HepG2 (cell line): ENCODE data around the gene CCDC178. TPM values are rescaled to one million over a fixed set of nuclear protein-coding genes. Genes with fewer than 3 reads are reported as not detected.
"Not testable (repeated sequence)": the region's sequence is repeated elsewhere in the genome, so short reads cannot be mapped to it uniquely, and the experiment has no call there.

ENCODE experiments used
- ATAC-seq: fragments of 200-7000 bp; cut with Tn5 transposase; 3 replicates; pipeline ENCODE4 v1.9.1; 2020; ENCODE audit warnings: mild to moderate bottlenecking, moderate library complexity
- BruUV-seq: library from RNA; stranded (reverse); fragments of 400-500 nt; replicated peaks from 2 replicates; lab custom pipeline; 2021; lab: Mats Ljungman, UMichigan
- CTCF ChIA-PET: fragments of 300-600 bp; formaldehyde crosslinking; extraction: SDS; loops from one replicate; lab custom pipeline; 2021; ENCODE audit warnings: low total read pairs, inconsistent platforms, low intra/inter-chr PET ratio; lab: Yijun Ruan, JAX
- POLR2A ChIA-PET: fragments of 350-600 bp; sonication (Branson Sonifier 250); formaldehyde crosslinking; loops from one replicate; lab custom pipeline; 2020; ENCODE audit warnings: antibody characterized with exemption, inconsistent platforms; lab: Yijun Ruan, JAX
- DNase-seq: peaks from one replicate; pipeline ENCODE4 v3.0.0-alpha.2; 2015; ENCODE audit warnings: low spot score
- FAIRE-seq: peaks from 3 replicates; lab custom pipeline; 2011; peaks lifted over from hg19 to GRCh38; lab: Jason Lieb, UNC
- H2AFZ ChIP-seq: one replicate; pipeline ENCODE4 v1.6.1; 2011; ENCODE audit warnings: low read length, inconsistent platforms
- H3K27ac ChIP-seq: fragments of 300-600 bp; 3 replicates; pipeline ENCODE4 v1.8.0; 2011; ENCODE audit warnings: mixed run types, mild to moderate bottlenecking, mixed read lengths, low read length, inconsistent platforms; ENCODE audit not compliant: insufficient read depth; ENCODE audit errors: extremely low read length
- H3K27me3 ChIP-seq, 2 experiments: fragments of 200-600 bp in 1 of 2; 2 replicates in 1 of 2; 3 replicates in 1 of 2; pipeline versions ENCODE4 v1.6.0 to v1.8.0; 2011; ENCODE audit warnings: low read length in 2 of 2, mild to moderate bottlenecking in 2 of 2, moderate library complexity in 2 of 2, inconsistent platforms in 1 of 2; ENCODE audit not compliant: insufficient read depth in 2 of 2, control insufficient read depth in 1 of 2
- H3K36me3 ChIP-seq, 2 experiments: fragments of 200-600 bp in 1 of 2; replicated peaks in 1 of 2; 2 replicates in 1 of 2; 3 replicates in 1 of 2; pipeline versions ENCODE4 v1.5.1 to v1.8.0; 2011; ENCODE audit warnings: low read length in 2 of 2, inconsistent platforms in 1 of 2; ENCODE audit not compliant: insufficient read depth in 2 of 2, control insufficient read depth in 1 of 2
- H3K4me1 ChIP-seq: 2 replicates; pipeline ENCODE4 v1.5.1; 2012; ENCODE audit warnings: low read length, inconsistent platforms; ENCODE audit not compliant: insufficient read depth
- H3K4me2 ChIP-seq: 2 replicates; pipeline ENCODE4 v1.6.0; 2011; ENCODE audit warnings: low read depth, low read length, inconsistent platforms
- H3K4me3 ChIP-seq, 3 experiments: fragments of 200-600 bp in 1 of 3; sonication (generic), shearing (Covaris generic) in 1 of 3; replicated peaks in 1 of 3; 2 replicates each; pipeline ENCODE4 v1.5.1; 2011 to 2016; ENCODE audit warnings: low read length in 3 of 3, inconsistent platforms in 2 of 3, low read depth in 2 of 3, mild to moderate bottlenecking in 2 of 3, control low read depth in 1 of 3, mixed read lengths in 1 of 3; ENCODE audit not compliant: insufficient read depth in 1 of 3
- H3K79me2 ChIP-seq: one replicate; pipeline ENCODE4 v1.6.1; 2011; ENCODE audit warnings: low read length, inconsistent platforms; ENCODE audit not compliant: insufficient read depth
- H3K9ac ChIP-seq: 2 replicates; pipeline ENCODE4 v1.6.0; 2011; ENCODE audit warnings: mild to moderate bottlenecking, low read depth, low read length, inconsistent platforms; ENCODE audit not compliant: insufficient read depth
- H3K9me3 ChIP-seq: 2 replicates; pipeline ENCODE4 v1.5.1; 2012; ENCODE audit warnings: mild to moderate bottlenecking, low read length
- H4K20me1 ChIP-seq: 2 replicates; pipeline ENCODE4 v1.6.0; 2011; ENCODE audit warnings: inconsistent platforms, mild to moderate bottlenecking, low read length, moderate library complexity; ENCODE audit not compliant: insufficient read depth
- HOXA9 ChIP-seq: sonication (generic); formaldehyde crosslinking; IDR thresholded peaks from 2 replicates; pipeline ENCODE4 v1.8.1; 2022; ENCODE audit warnings: missing genetic modification reagents, mild to moderate bottlenecking, moderate library complexity, borderline replicate concordance
- MAFF ChIP-seq: IDR thresholded peaks from 2 replicates; pipeline ENCODE4 v1.6.1; 2011; ENCODE audit warnings: low read depth, low read length, improper control_type of control experiment
- MAFK ChIP-seq, 2 experiments: IDR thresholded peaks in 1 of 2; conservative IDR thresholded peaks in 1 of 2; 2 replicates each; pipeline ENCODE4 v1.6.1; 2011; ENCODE audit warnings: improper control_type of control experiment in 2 of 2, low read length in 2 of 2
- ZNF777 ChIP-seq: sonication (generic); formaldehyde crosslinking; IDR thresholded peaks from 2 replicates; pipeline ENCODE4 v1.4.0; 2020; ENCODE audit warnings: missing genetic modification reagents
- WGBS: methylation state at CpG from one replicate; pipeline ENCODE4 v1.1.6; 2017; ENCODE audit warnings: low lambda C conversion rate; 5-methylcytosine and 5-hydroxymethylcytosine counted together
- in situ Hi-C: cut with HindIII; loops from 2 replicates; pipeline ENCODE4 v1.10.0; 2017; ENCODE audit warnings: low pct_unique_long_range_greater_than_20kb; ENCODE audit not compliant: extremely low pct_ligation_motif_present
- intact Hi-C: fragments of 100-400 bp; cut with micrococcal nuclease; formaldehyde crosslinking; loops from one replicate; pipeline ENCODE4 v1.10.0; 2022; ENCODE audit not compliant: unreplicated experiment
- polyA plus RNA-seq, 8 experiments: library from polyadenylated mRNA; depleted of rRNA in 3 of 8; stranded (reverse) in 7 of 8; unstranded in 1 of 8; fragments of >200 nt; fragmentation: Illumina TruSeq in 4 of 8; extraction: Trizol in 4 of 8; gene quantifications; 2 replicates each; pipeline versions ENCODE4 v1.2.1 to v1.2.3, GENCODE V29; 2011 to 2016; ENCODE audit warnings: low read depth in 4 of 8, missing spikeins in 1 of 8, mixed read lengths in 1 of 8; ENCODE audit not compliant: insufficient read depth in 1 of 8
- total RNA-seq, 5 experiments: library from RNA; depleted of rRNA; stranded (reverse); fragments of >200 nt; fragmentation: Illumina TruSeq; extraction: Trizol; gene quantifications; 2 replicates each; pipeline ENCODE4 v1.2.3, GENCODE V29; 2016; ENCODE audit warnings: low read depth in 1 of 5

The CCDC178 gene
- total and polyA plus RNA-seq, 2 of the 13 experiments (the other 11 are each of a cell fraction or from before 2014, with no cell fraction given), result not detected

- no peak for FAIRE-seq
- Histone ChIP-seq H3K9ac (no peak overlapping the region), H3K36me3 (no peaks in the 10 kb centered on the region), H3K79me2 (no peaks in the 10 kb centered on the region), H3K9me3 (no peaks in the 10 kb centered on the region), H3K27me3 (no peaks in the 10 kb centered on the region), H4K20me1 (no peaks in the 10 kb centered on the region), H3K4me1 (no peaks in the 10 kb centered on the region), H3K4me3 (no peak overlapping the region), H2AFZ (no peak overlapping the region), H3K27ac (no peak overlapping the region), H3K4me2 (no peak overlapping the region)
- no peak for ATAC-seq
- ChIA-PET CTCF (no interaction called here), POLR2A (no interaction called here)
- in situ Hi-C loops (no loop called here), intact Hi-C loops (no loop called here)
- TF ChIP-seq MAFK (conservative IDR thresholded peaks at IDR 0.05 in 1 of 2, IDR thresholded peaks at IDR 0.05 in 1 of 2; ENCODE audit: low read length in 2 of 2), result peak; percentile 41 to 60; a peak in 2 of 4 replicates
- no peak for TF ChIP-seq HOXA9 (CRISPR knock-in tag)
- TF ChIP-seq MAFF, result peak; percentile 37; the same call in 1 of the 2 replicates
- TF ChIP-seq ZNF777 (CRISPR knock-in tag), result no peak
- no peak for DNase-seq
- no TSS peak for BruUV-seq
Observed at GRCh38 chr18:33169218-33169617, 271.3 kb downstream of the CCDC178 start.

GRCh38 chr18:33164121-33164520 is 276.4 kb downstream of the CCDC178 start:
- H3K4me2 ChIP-seq, FAIRE-seq, CTCF ChIA-PET, in situ Hi-C loops, H3K4me3 ChIP-seq, H3K9me3 ChIP-seq, H3K27me3 ChIP-seq, H4K20me1 ChIP-seq, H3K36me3 ChIP-seq, ATAC-seq, H3K27ac ChIP-seq, H3K79me2 ChIP-seq, DNase-seq, POLR2A ChIA-PET, intact Hi-C loops, H3K4me1 ChIP-seq, H3K9ac ChIP-seq, BruUV-seq, H2AFZ ChIP-seq: not testable (repeated sequence)
- 15% methylated on average over 9 of the region's 9 CpGs for WGBS
